ENCODE measurements around the gene GIPR.
"Not testable (repeated sequence)": the region's sequence is repeated elsewhere in the genome, so short reads cannot be mapped to it uniquely, and the experiment has no call there.

GIPR gene

GRCh38 chr19:45685045-45685444, 17.0 kb downstream of the GIPR start:
- DNase-seq (ENCODE audit: extremely low spot score, insufficient read length, low read depth); FAIRE-seq: not testable (repeated sequence)

GRCh38 chr19:45687599-45687998, 19.6 kb downstream of the GIPR start:
- DNase-seq (ENCODE audit: extremely low spot score, insufficient read length, low read depth) (no peak), FAIRE-seq (no peak)

- FAIRE-seq (no peak), DNase-seq (ENCODE audit: extremely low spot score, insufficient read length, low read depth) (peak; percentile 80)
These were observed 23.6 kb downstream of the GIPR start, which contains the start of gene SNRPD2 for GRCh38 chr19:45691516-45692186. TSS of gene SNRPD2 (minus strand) at chr19:45691953. CDS start at chr19:45691888, 65 bp downstream.

GRCh38 chr19:45692187-45693105, 24.4 kb downstream of the GIPR start, which contains the start of gene QPCTL:
TSS of gene QPCTL (plus strand) at chr19:45692666. CDS start at chr19:45692704, 38 bp downstream.
- DNase-seq (ENCODE audit: extremely low spot score, insufficient read length, low read depth), result peak; percentile 84
- FAIRE-seq, result peak; percentile 100

- FAIRE-seq, result peak; percentile 38
- no peak for DNase-seq (ENCODE audit: extremely low spot score, insufficient read length, low read depth)
These were observed 25.2 kb downstream of the GIPR start for GRCh38 chr19:45693106-45693788.

- DNase-seq (ENCODE audit: extremely low spot score, insufficient read length, low read depth) (no peak), FAIRE-seq (no peak)
These were observed 33.7 kb downstream of the GIPR start for GRCh38 chr19:45701676-45702075.

- FAIRE-seq (no peak), DNase-seq (ENCODE audit: extremely low spot score, insufficient read length, low read depth) (no peak)
These were observed 37.1 kb downstream of the GIPR start for GRCh38 chr19:45705115-45705514.

GRCh38 chr19:45705710-45706415, 37.8 kb downstream of the GIPR start:
- FAIRE-seq, result no peak

GRCh38 chr19:45710356-45711130, 42.5 kb downstream of the GIPR start:
- FAIRE-seq, result no peak
- no peak for DNase-seq (ENCODE audit: extremely low spot score, insufficient read length, low read depth)

More at GRCh38 chr19:45705710-45706415, 37.8 kb downstream of the GIPR start:
- DNase-seq (ENCODE audit: extremely low spot score, insufficient read length, low read depth), result no peak

GRCh38 chr19:45711851-45712698, 44.1 kb downstream of the GIPR start:
- FAIRE-seq, result no peak
- DNase-seq (ENCODE audit: extremely low spot score, insufficient read length, low read depth), result no peak

- FAIRE-seq (no peak), DNase-seq (ENCODE audit: extremely low spot score, insufficient read length, low read depth) (no peak)
These were observed 44.7 kb downstream of the GIPR start for GRCh38 chr19:45712699-45713067.

- FAIRE-seq (no peak), DNase-seq (ENCODE audit: extremely low spot score, insufficient read length, low read depth) (no peak)
These were observed 45.1 kb downstream of the GIPR start for GRCh38 chr19:45713141-45713540.

- DNase-seq (ENCODE audit: extremely low spot score, insufficient read length, low read depth), result no peak
- FAIRE-seq, result no peak
These were observed 47.1 kb downstream of the GIPR start for GRCh38 chr19:45715139-45715538.

GRCh38 chr19:45716359-45717130, 48.5 kb downstream of the GIPR start:
- peak; percentile 38 for FAIRE-seq

GRCh38 chr19:45717131-45717982, 49.3 kb downstream of the GIPR start:
- peak; percentile 97 for DNase-seq (ENCODE audit: extremely low spot score, insufficient read length, low read depth)
- peak; percentile 100 for FAIRE-seq

More at GRCh38 chr19:45716359-45717130, 48.5 kb downstream of the GIPR start:
- no peak for DNase-seq (ENCODE audit: extremely low spot score, insufficient read length, low read depth)

- FAIRE-seq, result no peak
These were observed 50.1 kb downstream of the GIPR start for GRCh38 chr19:45717983-45718650.

More at GRCh38 chr19:45717983-45718650, 50.1 kb downstream of the GIPR start:
- DNase-seq (ENCODE audit: extremely low spot score, insufficient read length, low read depth), result no peak
